Body of pancreas (tissue), 4 donors: ENCODE results near the gene HELZ. TPM values are rescaled to one million over a fixed set of nuclear protein-coding genes. Genes with fewer than 3 reads are reported as not detected.

ENCODE experiments used
- ATAC-seq: fragments of 150-250 bp; one replicate; pipeline ENCODE4 v1.9.1; 2016
- DNase-seq, 4 donors: peaks; one replicate each; pipeline ENCODE4 v3.0.0-alpha.2; 2019
- H3K27ac ChIP-seq, 4 donors: fragments of 200-600 bp; sonication (generic); 1 replicate in 3 of 4; 2 replicates in 1 of 4; pipeline versions ENCODE4 v1.5.1 to v1.6.1; 2016 to 2019; ENCODE audit warnings: mild to moderate bottlenecking in 1 of 4, mixed read lengths in 1 of 4, moderate library complexity in 1 of 4
- H3K27me3 ChIP-seq, 2 donors: fragments of 200-600 bp; sonication (generic); one replicate each; pipeline ENCODE4 v1.6.0; 2016; ENCODE audit warnings: mild to moderate bottlenecking in 1 of 2
- H3K36me3 ChIP-seq, 2 donors: fragments of 200-600 bp; sonication (generic); replicated peaks in 1 of 2; 2 replicates each; pipeline ENCODE4 v1.5.1; 2016; ENCODE audit warnings: low read depth in 2 of 2; ENCODE audit not compliant: insufficient read depth in 1 of 2
- H3K4me1 ChIP-seq: fragments of 200-600 bp; sonication (generic); one replicate; pipeline ENCODE4 v1.6.0; 2016
- H3K4me3 ChIP-seq, 2 donors: fragments of 200-600 bp; sonication (generic); 1 replicate in 1 of 2; 2 replicates in 1 of 2; pipeline ENCODE4 v1.5.1; 2016 to 2019
- H3K9me3 ChIP-seq, 3 donors: fragments of 200-600 bp; sonication (generic); 1 replicate in 2 of 3; 2 replicates in 1 of 3; pipeline ENCODE4 v1.5.1; 2016
- CTCF ChIP-seq, 7 experiments: fragments of 450-650 bp in 4 of 7; fragments of 200-600 bp in 3 of 7; sonication (generic) in 3 of 7; IDR thresholded peaks; one replicate each; pipeline ENCODE4 v1.5.1; 2016 to 2019; ENCODE audit warnings: antibody characterized with exemption in 7 of 7
- POLR2A ChIP-seq, 3 donors: fragments of 450-650 bp; IDR thresholded peaks; one replicate each; pipeline ENCODE4 v1.6.1; 2016; ENCODE audit warnings: antibody characterized with exemption in 3 of 3, mild to moderate bottlenecking in 2 of 3
- WGBS, 2 donors: methylation state at CpG; one replicate each; pipeline ENCODE4 v1.1.5; 2017; 5-methylcytosine and 5-hydroxymethylcytosine counted together
- intact Hi-C: fragments of 100-400 bp; cut with DNase I; formaldehyde crosslinking; loops from one replicate; pipeline ENCODE4 v1.15.1; 2023
- total RNA-seq, 2 donors: library from RNA; depleted of rRNA; stranded (reverse); fragments of >200 nt; gene quantifications; one replicate each; pipeline ENCODE4 v1.1.0, GENCODE V29; 2016

The HELZ gene
- total RNA-seq, 2 donors from 2014 or later: 21.0 to 34.6 TPM

- TF ChIP-seq POLR2A (IDR thresholded peaks at IDR 0.05) (no peak), CTCF (IDR thresholded peaks at IDR 0.05) (no peak)
- intact Hi-C loops: no loop called here
- H3K9me3 ChIP-seq: no peaks in the 10 kb centered on the region
- no peak for ATAC-seq
- H3K4me1 ChIP-seq: peaks cover 65% of the 10 kb centered on the region
- H3K4me3 ChIP-seq: no peak overlapping the region
- H3K27ac ChIP-seq: peak overlapping the region in 1 of 4 donors; percentile 44
- no peaks in the 10 kb centered on the region for H3K27me3 ChIP-seq
- no peaks in the 10 kb centered on the region for H3K36me3 ChIP-seq
- WGBS, 2 donors: 75 to 92% methylated on average over 5 of the region's 5 CpGs
- DNase-seq: no peak
These were observed 33.3 kb downstream of the HELZ start for GRCh38 chr17:67211742-67212141.

DNA sequence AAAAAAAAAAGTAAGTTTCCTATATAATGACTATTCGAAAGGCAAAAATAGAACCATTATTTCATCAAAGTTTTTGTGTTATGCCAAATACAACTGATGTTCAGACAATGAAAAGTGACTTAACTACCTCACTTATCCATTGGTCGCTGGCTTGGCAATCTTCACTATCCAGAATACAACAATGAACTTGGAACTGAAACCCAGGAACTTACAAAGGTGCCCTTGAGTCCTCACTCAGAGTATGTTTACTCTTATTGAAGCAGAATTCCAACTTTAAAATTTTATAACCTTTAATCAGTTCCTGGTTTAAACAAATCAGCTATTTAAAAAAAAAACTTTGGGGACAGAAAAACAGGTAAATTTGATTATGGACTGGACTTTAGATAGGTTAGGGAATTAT lies 34.1 kb downstream of the HELZ start:
- Histone ChIP-seq H3K36me3 (no peaks in the 10 kb centered on the region), H3K4me3 (no peak overlapping the region), H3K4me1 (peaks cover 56% of the 10 kb centered on the region), H3K9me3 (no peaks in the 10 kb centered on the region), H3K27ac (peak overlapping the region in 3 of 4 donors; percentile 7 to 44 (median 34)), H3K27me3 (no peaks in the 10 kb centered on the region)
- 33 to 45% methylated on average over 2 of the region's 2 CpGs for whole genome bisulfite sequencing, 2 donors
- intact Hi-C loops: no loop called here
- peak; percentile 38 for ATAC-seq
- TF ChIP-seq CTCF (IDR thresholded peaks at IDR 0.05) (no peak), POLR2A (IDR thresholded peaks at IDR 0.05) (no peak)
- DNase-seq: no peak

- no peak for DNase-seq
- H3K9me3 ChIP-seq: no peaks in the 10 kb centered on the region
- intact Hi-C loops: no loop called here
- H3K4me3 ChIP-seq: no peak overlapping the region
- H3K4me1 ChIP-seq: peaks cover 43% of the 10 kb centered on the region
- H3K36me3 ChIP-seq: no peaks in the 10 kb centered on the region
- no peak for ATAC-seq
- TF ChIP-seq POLR2A (IDR thresholded peaks at IDR 0.05): no peak
- no peak for TF ChIP-seq CTCF (IDR thresholded peaks at IDR 0.05)
- no peaks in the 10 kb centered on the region for H3K27me3 ChIP-seq
- WGBS, 2 donors: 32 to 37% methylated on average over 4 of the region's 4 CpGs
- H3K27ac ChIP-seq: peak overlapping the region in 1 of 4 donors; percentile 16
These were observed 36.8 kb downstream of the HELZ start for GRCh38 chr17:67208232-67208631.

DNA sequence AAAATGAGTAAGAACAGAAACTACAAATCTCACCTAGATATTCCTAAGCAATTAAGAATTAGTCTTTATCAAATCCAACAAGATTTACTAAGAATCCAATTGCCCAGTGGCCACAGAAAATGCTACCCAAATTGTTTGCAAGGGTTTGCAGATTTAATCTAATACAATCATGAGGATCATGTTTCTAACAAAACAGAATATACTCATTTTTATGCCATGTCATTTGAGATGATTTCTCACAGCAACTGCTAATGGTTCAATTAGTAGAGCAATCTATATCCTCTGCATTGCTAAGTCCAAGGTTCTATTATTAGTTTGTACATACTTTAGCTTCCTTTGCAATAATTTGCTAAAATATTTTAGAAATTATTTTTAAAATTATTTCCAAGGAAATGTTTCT lies 41.2 kb downstream of the HELZ start:
- Histone ChIP-seq H3K4me3 (no peak overlapping the region), H3K4me1 (peaks cover 5% of the 10 kb centered on the region), H3K27me3 (no peaks in the 10 kb centered on the region), H3K36me3 (peaks cover 0 to 11% of the 10 kb centered on the region in 2 donors), H3K27ac (no peak overlapping the region), H3K9me3 (no peaks in the 10 kb centered on the region)
- no peak for DNase-seq
- ATAC-seq: no peak
- TF ChIP-seq CTCF (IDR thresholded peaks at IDR 0.05): no peak
- no peak for TF ChIP-seq POLR2A (IDR thresholded peaks at IDR 0.05)
- intact Hi-C loops: no loop called here

DNA sequence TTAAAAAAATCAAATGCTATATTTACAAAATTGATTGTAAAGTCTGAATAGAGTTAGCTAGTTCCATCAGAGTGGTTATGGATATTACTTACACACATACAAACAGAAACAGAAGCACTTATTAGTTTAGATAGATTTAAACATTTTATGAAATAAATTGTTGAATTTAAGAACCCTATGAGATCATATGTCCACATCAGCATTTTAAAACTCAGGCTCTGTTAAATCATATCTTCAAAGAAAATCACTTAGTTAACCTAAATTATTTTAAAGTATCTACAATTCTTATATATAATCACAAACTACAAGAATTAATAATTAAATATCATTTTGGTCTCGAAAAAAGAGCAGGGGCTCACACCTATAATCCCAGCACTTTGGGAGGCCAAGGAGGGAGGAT lies 42.5 kb downstream of the HELZ start:
- ATAC-seq (no peak), DNase-seq (no peak)
- Histone ChIP-seq H3K36me3 (peaks cover 0 to 11% of the 10 kb centered on the region in 2 donors), H3K27ac (no peak overlapping the region), H3K9me3 (no peaks in the 10 kb centered on the region), H3K4me3 (no peak overlapping the region), H3K27me3 (no peaks in the 10 kb centered on the region), H3K4me1 (no peaks in the 10 kb centered on the region)
- TF ChIP-seq CTCF (IDR thresholded peaks at IDR 0.05): no peak
- no peak for TF ChIP-seq POLR2A (IDR thresholded peaks at IDR 0.05)
- intact Hi-C loops: no loop called here
- 89 to 93% methylated on average over 1 of the region's 1 CpG for WGBS, 2 donors
